HepG2 (cell line): ENCODE measurements around the gene ZNHIT6. TPM values are rescaled to one million over a fixed set of nuclear protein-coding genes. Genes with fewer than 3 reads are reported as not detected.

Experiments
- ATAC-seq: fragments of 200-7000 bp; cut with Tn5 transposase; 3 replicates; pipeline ENCODE4 v1.9.1; 2020; ENCODE audit warnings: mild to moderate bottlenecking, moderate library complexity
- BruUV-seq: library from RNA; stranded (reverse); fragments of 400-500 nt; replicated peaks from 2 replicates; lab custom pipeline; 2021; lab: Mats Ljungman, UMichigan
- CTCF ChIA-PET: fragments of 300-600 bp; formaldehyde crosslinking; extraction: SDS; loops from one replicate; lab custom pipeline; 2021; ENCODE audit warnings: low total read pairs, inconsistent platforms, low intra/inter-chr PET ratio; lab: Yijun Ruan, JAX
- POLR2A ChIA-PET: fragments of 350-600 bp; sonication (Branson Sonifier 250); formaldehyde crosslinking; loops from one replicate; lab custom pipeline; 2020; ENCODE audit warnings: antibody characterized with exemption, inconsistent platforms; lab: Yijun Ruan, JAX
- DNase-seq: peaks from one replicate; pipeline ENCODE4 v3.0.0-alpha.2; 2015; ENCODE audit warnings: low spot score
- FAIRE-seq: peaks from 3 replicates; lab custom pipeline; 2011; peaks lifted over from hg19 to GRCh38; lab: Jason Lieb, UNC
- H2AFZ ChIP-seq: one replicate; pipeline ENCODE4 v1.6.1; 2011; ENCODE audit warnings: low read length, inconsistent platforms
- H3K27ac ChIP-seq: fragments of 300-600 bp; 3 replicates; pipeline ENCODE4 v1.8.0; 2011; ENCODE audit warnings: mixed run types, mild to moderate bottlenecking, mixed read lengths, low read length, inconsistent platforms; ENCODE audit not compliant: insufficient read depth; ENCODE audit errors: extremely low read length
- H3K27me3 ChIP-seq, 2 experiments: fragments of 200-600 bp in 1 of 2; 2 replicates in 1 of 2; 3 replicates in 1 of 2; pipeline versions ENCODE4 v1.6.0 to v1.8.0; 2011; ENCODE audit warnings: low read length in 2 of 2, mild to moderate bottlenecking in 2 of 2, moderate library complexity in 2 of 2, inconsistent platforms in 1 of 2; ENCODE audit not compliant: insufficient read depth in 2 of 2, control insufficient read depth in 1 of 2
- H3K36me3 ChIP-seq, 2 experiments: fragments of 200-600 bp in 1 of 2; replicated peaks in 1 of 2; 2 replicates in 1 of 2; 3 replicates in 1 of 2; pipeline versions ENCODE4 v1.5.1 to v1.8.0; 2011; ENCODE audit warnings: low read length in 2 of 2, inconsistent platforms in 1 of 2; ENCODE audit not compliant: insufficient read depth in 2 of 2, control insufficient read depth in 1 of 2
- H3K4me1 ChIP-seq: 2 replicates; pipeline ENCODE4 v1.5.1; 2012; ENCODE audit warnings: low read length, inconsistent platforms; ENCODE audit not compliant: insufficient read depth
- H3K4me2 ChIP-seq: 2 replicates; pipeline ENCODE4 v1.6.0; 2011; ENCODE audit warnings: low read depth, low read length, inconsistent platforms
- H3K4me3 ChIP-seq, 3 experiments: fragments of 200-600 bp in 1 of 3; sonication (generic), shearing (Covaris generic) in 1 of 3; replicated peaks in 1 of 3; 2 replicates each; pipeline ENCODE4 v1.5.1; 2011 to 2016; ENCODE audit warnings: low read length in 3 of 3, inconsistent platforms in 2 of 3, low read depth in 2 of 3, mild to moderate bottlenecking in 2 of 3, control low read depth in 1 of 3, mixed read lengths in 1 of 3; ENCODE audit not compliant: insufficient read depth in 1 of 3
- H3K79me2 ChIP-seq: one replicate; pipeline ENCODE4 v1.6.1; 2011; ENCODE audit warnings: low read length, inconsistent platforms; ENCODE audit not compliant: insufficient read depth
- H3K9ac ChIP-seq: 2 replicates; pipeline ENCODE4 v1.6.0; 2011; ENCODE audit warnings: mild to moderate bottlenecking, low read depth, low read length, inconsistent platforms; ENCODE audit not compliant: insufficient read depth
- H3K9me3 ChIP-seq: 2 replicates; pipeline ENCODE4 v1.5.1; 2012; ENCODE audit warnings: mild to moderate bottlenecking, low read length
- H4K20me1 ChIP-seq: 2 replicates; pipeline ENCODE4 v1.6.0; 2011; ENCODE audit warnings: inconsistent platforms, mild to moderate bottlenecking, low read length, moderate library complexity; ENCODE audit not compliant: insufficient read depth
- AGO1 ChIP-seq: fragments of 200-400 bp; formaldehyde crosslinking; IDR thresholded peaks from 2 replicates; pipeline ENCODE4 v1.6.1; 2017; ENCODE audit warnings: mild to moderate bottlenecking, low read depth, low read length, moderate library complexity; ENCODE audit not compliant: poor library complexity, severe bottlenecking
- AKAP8 ChIP-seq: sonication (generic); formaldehyde crosslinking; IDR thresholded peaks from 2 replicates; pipeline ENCODE4 v1.5.1; 2020; ENCODE audit warnings: mild to moderate bottlenecking, missing genetic modification reagents
- ASH2L ChIP-seq: fragments of 300-600, 200-600 bp; sonication (generic); IDR thresholded peaks from 2 replicates; pipeline ENCODE4 v1.7.0; 2017; ENCODE audit warnings: low read depth, mild to moderate bottlenecking, moderate library complexity, mixed read lengths, low read length; ENCODE audit not compliant: insufficient read length
- FOXK1 ChIP-seq: sonication (generic); formaldehyde crosslinking; IDR thresholded peaks from 2 replicates; pipeline ENCODE4 v1.4.0; 2020; ENCODE audit warnings: low read depth, missing genetic modification reagents, borderline replicate concordance
- HMG20B ChIP-seq: conservative IDR thresholded peaks from 2 replicates; pipeline ENCODE4 v1.6.1; 2016; ENCODE audit warnings: missing genetic modification reagents, missing compliant biosample characterization
- KLF13 ChIP-seq: sonication (generic); formaldehyde crosslinking; IDR thresholded peaks from 2 replicates; pipeline ENCODE4 v1.4.0; 2020; ENCODE audit warnings: mild to moderate bottlenecking, missing genetic modification reagents
- MATR3 ChIP-seq: sonication (generic); formaldehyde crosslinking; IDR thresholded peaks from 2 replicates; pipeline ENCODE4 v1.4.0; 2020; ENCODE audit warnings: missing genetic modification reagents
- MEIS1 ChIP-seq: sonication (generic); formaldehyde crosslinking; IDR thresholded peaks from 2 replicates; pipeline ENCODE4 v1.9.0; 2021; ENCODE audit warnings: mild to moderate bottlenecking, missing genetic modification reagents, moderate library complexity, borderline replicate concordance
- PRDM4 ChIP-seq: sonication (generic); formaldehyde crosslinking; IDR thresholded peaks from 2 replicates; pipeline ENCODE4 v1.9.0; 2021; ENCODE audit warnings: missing genetic modification reagents, borderline replicate concordance
- ZBTB3 ChIP-seq: sonication (generic); formaldehyde crosslinking; IDR thresholded peaks from 2 replicates; pipeline ENCODE4 v1.4.0; 2020; ENCODE audit warnings: low read depth, mild to moderate bottlenecking, moderate library complexity, missing genetic modification reagents, borderline replicate concordance
- ZFP36L2 ChIP-seq: sonication (generic); formaldehyde crosslinking; IDR thresholded peaks from 2 replicates; pipeline ENCODE4 v1.4.0; 2020; ENCODE audit warnings: missing genetic modification reagents
- ZNF430 ChIP-seq: sonication (generic); formaldehyde crosslinking; IDR thresholded peaks from 2 replicates; pipeline ENCODE4 v1.9.0; 2021; ENCODE audit warnings: mild to moderate bottlenecking, missing genetic modification reagents
- ZNF484 ChIP-seq: sonication (generic); formaldehyde crosslinking; IDR thresholded peaks from 2 replicates; pipeline ENCODE4 v1.5.1; 2020; ENCODE audit warnings: mild to moderate bottlenecking, low read depth, missing genetic modification reagents, borderline replicate concordance
- WGBS: methylation state at CpG from one replicate; pipeline ENCODE4 v1.1.6; 2017; ENCODE audit warnings: low lambda C conversion rate; 5-methylcytosine and 5-hydroxymethylcytosine counted together
- in situ Hi-C: cut with HindIII; loops from 2 replicates; pipeline ENCODE4 v1.10.0; 2017; ENCODE audit warnings: low pct_unique_long_range_greater_than_20kb; ENCODE audit not compliant: extremely low pct_ligation_motif_present
- intact Hi-C: fragments of 100-400 bp; cut with micrococcal nuclease; formaldehyde crosslinking; loops from one replicate; pipeline ENCODE4 v1.10.0; 2022; ENCODE audit not compliant: unreplicated experiment
- polyA plus RNA-seq, 8 experiments: library from polyadenylated mRNA; depleted of rRNA in 3 of 8; stranded (reverse) in 7 of 8; unstranded in 1 of 8; fragments of >200 nt; fragmentation: Illumina TruSeq in 4 of 8; extraction: Trizol in 4 of 8; gene quantifications; 2 replicates each; pipeline versions ENCODE4 v1.2.1 to v1.2.3, GENCODE V29; 2011 to 2016; ENCODE audit warnings: low read depth in 4 of 8, missing spikeins in 1 of 8, mixed read lengths in 1 of 8; ENCODE audit not compliant: insufficient read depth in 1 of 8
- total RNA-seq, 5 experiments: library from RNA; depleted of rRNA; stranded (reverse); fragments of >200 nt; fragmentation: Illumina TruSeq; extraction: Trizol; gene quantifications; 2 replicates each; pipeline ENCODE4 v1.2.3, GENCODE V29; 2016; ENCODE audit warnings: low read depth in 1 of 5
- TF ChIP-seq, protein P1 (sequence below): sonication (generic); formaldehyde crosslinking; IDR thresholded peaks from 2 replicates; pipeline ENCODE4 v1.9.0; 2021; ENCODE audit warnings: missing genetic modification reagents, mild to moderate bottlenecking, borderline replicate concordance
- TF ChIP-seq, protein P2 (sequence below): sonication (generic); formaldehyde crosslinking; IDR thresholded peaks from 2 replicates; pipeline ENCODE4 v1.4.0; 2020; ENCODE audit warnings: missing genetic modification reagents
- TF ChIP-seq, protein P3 (sequence below): conservative IDR thresholded peaks from 2 replicates; pipeline ENCODE4 v1.6.1; 2018; ENCODE audit warnings: missing genetic modification reagents

The ZNHIT6 gene
- total and polyA plus RNA-seq, 2 of the 13 experiments (the other 11 are each of a cell fraction or from before 2014, with no cell fraction given) = 6.0 to 15.2 TPM

- ChIA-PET CTCF (no interaction called here), POLR2A (no interaction called here)
- BruUV-seq = no TSS peak
- in situ Hi-C loops = no loop called here
- H3K4me3 ChIP-seq = no peak overlapping the region
- H3K36me3 ChIP-seq = peaks cover 5 to 18% of the 10 kb centered on the region in 2 experiments
- H3K4me2 ChIP-seq = no peak overlapping the region
- DNase-seq = no peak
- H3K79me2 ChIP-seq = no peaks in the 10 kb centered on the region
- intact Hi-C loops = no loop called here
- no peak overlapping the region for H3K27ac ChIP-seq
- no peaks in the 10 kb centered on the region for H4K20me1 ChIP-seq
- no peaks in the 10 kb centered on the region for H3K9me3 ChIP-seq
- WGBS = 94% methylated on average over 1 of the region's 1 CpG
- H3K9ac ChIP-seq = no peak overlapping the region
- H2AFZ ChIP-seq = no peak overlapping the region
- H3K27me3 ChIP-seq = no peaks in the 10 kb centered on the region
- ATAC-seq = no peak
- FAIRE-seq = no peak
- H3K4me1 ChIP-seq = no peaks in the 10 kb centered on the region
- no peak for TF ChIP-seq AKAP8 (CRISPR knock-in tag)
- TF ChIP-seq PRDM4 (CRISPR knock-in tag) = no peak
- TF ChIP-seq, protein P1, sequence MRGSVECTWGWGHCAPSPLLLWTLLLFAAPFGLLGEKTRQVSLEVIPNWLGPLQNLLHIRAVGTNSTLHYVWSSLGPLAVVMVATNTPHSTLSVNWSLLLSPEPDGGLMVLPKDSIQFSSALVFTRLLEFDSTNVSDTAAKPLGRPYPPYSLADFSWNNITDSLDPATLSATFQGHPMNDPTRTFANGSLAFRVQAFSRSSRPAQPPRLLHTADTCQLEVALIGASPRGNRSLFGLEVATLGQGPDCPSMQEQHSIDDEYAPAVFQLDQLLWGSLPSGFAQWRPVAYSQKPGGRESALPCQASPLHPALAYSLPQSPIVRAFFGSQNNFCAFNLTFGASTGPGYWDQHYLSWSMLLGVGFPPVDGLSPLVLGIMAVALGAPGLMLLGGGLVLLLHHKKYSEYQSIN (CRISPR knock-in tag) = no peak
- no peak for TF ChIP-seq ZBTB3 (CRISPR knock-in tag)
- TF ChIP-seq KLF13 (CRISPR knock-in tag) = no peak
- no peak for TF ChIP-seq ASH2L
- no peak for TF ChIP-seq FOXK1 (CRISPR knock-in tag)
- no peak for TF ChIP-seq MEIS1 (CRISPR knock-in tag)
- TF ChIP-seq, protein P2, sequence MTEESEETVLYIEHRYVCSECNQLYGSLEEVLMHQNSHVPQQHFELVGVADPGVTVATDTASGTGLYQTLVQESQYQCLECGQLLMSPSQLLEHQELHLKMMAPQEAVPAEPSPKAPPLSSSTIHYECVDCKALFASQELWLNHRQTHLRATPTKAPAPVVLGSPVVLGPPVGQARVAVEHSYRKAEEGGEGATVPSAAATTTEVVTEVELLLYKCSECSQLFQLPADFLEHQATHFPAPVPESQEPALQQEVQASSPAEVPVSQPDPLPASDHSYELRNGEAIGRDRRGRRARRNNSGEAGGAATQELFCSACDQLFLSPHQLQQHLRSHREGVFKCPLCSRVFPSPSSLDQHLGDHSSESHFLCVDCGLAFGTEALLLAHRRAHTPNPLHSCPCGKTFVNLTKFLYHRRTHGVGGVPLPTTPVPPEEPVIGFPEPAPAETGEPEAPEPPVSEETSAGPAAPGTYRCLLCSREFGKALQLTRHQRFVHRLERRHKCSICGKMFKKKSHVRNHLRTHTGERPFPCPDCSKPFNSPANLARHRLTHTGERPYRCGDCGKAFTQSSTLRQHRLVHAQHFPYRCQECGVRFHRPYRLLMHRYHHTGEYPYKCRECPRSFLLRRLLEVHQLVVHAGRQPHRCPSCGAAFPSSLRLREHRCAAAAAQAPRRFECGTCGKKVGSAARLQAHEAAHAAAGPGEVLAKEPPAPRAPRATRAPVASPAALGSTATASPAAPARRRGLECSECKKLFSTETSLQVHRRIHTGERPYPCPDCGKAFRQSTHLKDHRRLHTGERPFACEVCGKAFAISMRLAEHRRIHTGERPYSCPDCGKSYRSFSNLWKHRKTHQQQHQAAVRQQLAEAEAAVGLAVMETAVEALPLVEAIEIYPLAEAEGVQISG (CRISPR knock-in tag) = no peak
- no peak for TF ChIP-seq ZNF484 (CRISPR knock-in tag)
- TF ChIP-seq HMG20B (CRISPR knock-in tag) = no peak
- TF ChIP-seq ZFP36L2 (CRISPR knock-in tag) = no peak
- no peak for TF ChIP-seq MATR3
- TF ChIP-seq, protein P3, sequence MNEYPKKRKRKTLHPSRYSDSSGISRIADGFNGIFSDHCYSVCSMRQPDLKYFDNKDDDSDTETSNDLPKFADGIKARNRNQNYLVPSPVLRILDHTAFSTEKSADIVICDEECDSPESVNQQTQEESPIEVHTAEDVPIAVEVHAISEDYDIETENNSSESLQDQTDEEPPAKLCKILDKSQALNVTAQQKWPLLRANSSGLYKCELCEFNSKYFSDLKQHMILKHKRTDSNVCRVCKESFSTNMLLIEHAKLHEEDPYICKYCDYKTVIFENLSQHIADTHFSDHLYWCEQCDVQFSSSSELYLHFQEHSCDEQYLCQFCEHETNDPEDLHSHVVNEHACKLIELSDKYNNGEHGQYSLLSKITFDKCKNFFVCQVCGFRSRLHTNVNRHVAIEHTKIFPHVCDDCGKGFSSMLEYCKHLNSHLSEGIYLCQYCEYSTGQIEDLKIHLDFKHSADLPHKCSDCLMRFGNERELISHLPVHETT (CRISPR knock-in tag) = no peak
- no peak for TF ChIP-seq AGO1
- TF ChIP-seq ZNF430 (CRISPR knock-in tag) = no peak
Observed at GRCh38 chr1:85672031-85672660, 36.1 kb downstream of the ZNHIT6 start.
